HG02840 (cell line): Measurements from ENCODE around the gene PADI6.

ENCODE experiments used
- ATAC-seq: cut with Tn5 transposase; IDR thresholded peaks from one replicate; pipeline ENCODE4 v1.9.1; 2021; ENCODE audit warnings: mild to moderate bottlenecking, moderate library complexity, moderate number of reproducible peaks; ENCODE audit not compliant: unreplicated experiment, low FRiP score

Gene PADI6

DNA sequence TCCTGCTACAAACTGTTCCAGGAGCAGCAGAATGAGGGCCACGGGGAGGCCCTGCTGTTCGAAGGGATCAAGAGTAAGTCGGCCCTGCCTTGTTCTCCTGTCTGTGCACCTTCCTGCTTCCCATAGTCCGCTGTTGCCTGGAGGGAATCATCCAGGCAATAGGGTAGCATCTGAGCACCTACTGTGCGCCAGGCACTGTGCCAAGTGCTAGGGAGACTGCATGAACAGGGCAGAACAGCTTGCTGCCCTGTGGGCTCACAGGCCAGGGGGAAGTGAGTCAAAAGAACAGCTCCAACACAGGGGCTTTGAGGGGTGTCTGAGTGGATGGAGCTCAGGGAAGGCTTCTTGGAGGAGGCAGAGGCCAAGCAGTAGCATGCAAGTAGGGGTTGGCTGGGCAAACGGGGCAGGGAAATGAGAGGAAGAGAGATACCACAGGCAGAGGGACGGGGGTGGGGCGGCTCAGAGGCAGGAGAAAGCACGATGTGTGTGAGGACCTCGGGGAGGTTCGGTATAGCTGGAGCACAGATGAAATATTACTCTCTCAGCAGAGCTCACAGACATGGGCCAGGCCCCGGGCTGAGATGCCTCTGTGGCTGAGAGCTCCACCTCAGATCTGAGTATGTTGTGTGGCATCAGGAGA is 15.5 kb upstream of the PADI6 start:
- no peak for ATAC-seq

DNA sequence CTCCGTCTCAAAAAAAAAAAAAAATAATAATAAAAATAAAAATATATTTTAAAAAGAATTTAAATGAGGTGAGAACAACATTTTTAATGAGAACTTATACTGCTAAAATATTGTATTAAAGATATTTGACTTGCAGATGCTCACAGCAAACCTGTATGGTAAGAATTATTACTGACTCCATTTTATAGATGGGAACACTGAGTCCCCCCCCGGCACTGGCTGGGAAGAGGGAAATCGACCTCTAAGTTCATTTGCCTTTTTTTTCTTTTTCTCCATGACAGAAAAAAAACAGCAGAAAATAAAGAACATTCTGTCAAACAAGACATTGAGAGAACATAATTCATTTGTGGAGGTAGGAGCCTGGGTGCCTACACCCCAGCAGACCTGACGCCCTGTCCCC is 13.4 kb upstream of the PADI6 start:
- ATAC-seq, result no peak

- ATAC-seq, result no peak
Measured at GRCh38 chr1:17359031-17359430, 13.0 kb upstream of the PADI6 start.

GRCh38 chr1:17359808-17360207 is 12.2 kb upstream of the PADI6 start:
- ATAC-seq, result no peak

DNA sequence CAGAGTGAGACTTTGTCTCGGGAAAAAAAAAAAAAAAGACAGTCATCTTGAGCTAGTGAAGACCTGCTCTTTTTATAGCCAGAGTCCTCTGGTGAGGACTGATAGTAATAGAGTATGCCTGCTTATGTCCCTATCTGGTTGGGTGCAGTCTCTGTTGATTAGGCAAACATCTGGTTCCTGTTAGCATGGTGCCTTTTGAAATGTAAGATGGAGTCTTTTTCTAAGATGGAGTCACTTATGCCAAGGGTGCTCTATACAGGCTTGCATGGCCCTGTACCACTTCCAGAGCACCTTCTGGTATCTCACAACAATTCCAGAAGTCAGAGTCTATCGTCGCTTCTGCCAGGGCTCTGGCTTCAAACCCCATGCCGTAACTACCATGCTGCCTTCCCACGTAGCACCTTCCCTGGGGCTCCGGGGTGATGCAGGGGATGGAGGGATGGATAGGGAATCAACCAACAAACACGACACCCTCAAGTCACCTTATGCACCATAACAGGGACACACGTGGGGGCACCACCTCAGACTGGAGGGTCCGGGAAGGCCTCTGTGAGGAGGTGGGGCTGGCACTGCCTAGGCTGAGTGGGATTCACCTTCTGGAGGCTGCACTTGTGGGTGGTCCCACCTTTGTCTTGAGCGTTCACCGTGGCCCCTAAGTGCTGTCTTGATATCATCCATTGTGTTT is 11.6 kb upstream of the PADI6 start:
- no peak for ATAC-seq

- ATAC-seq, result no peak
Measured at GRCh38 chr1:17361687-17362086, 10.3 kb upstream of the PADI6 start.

DNA sequence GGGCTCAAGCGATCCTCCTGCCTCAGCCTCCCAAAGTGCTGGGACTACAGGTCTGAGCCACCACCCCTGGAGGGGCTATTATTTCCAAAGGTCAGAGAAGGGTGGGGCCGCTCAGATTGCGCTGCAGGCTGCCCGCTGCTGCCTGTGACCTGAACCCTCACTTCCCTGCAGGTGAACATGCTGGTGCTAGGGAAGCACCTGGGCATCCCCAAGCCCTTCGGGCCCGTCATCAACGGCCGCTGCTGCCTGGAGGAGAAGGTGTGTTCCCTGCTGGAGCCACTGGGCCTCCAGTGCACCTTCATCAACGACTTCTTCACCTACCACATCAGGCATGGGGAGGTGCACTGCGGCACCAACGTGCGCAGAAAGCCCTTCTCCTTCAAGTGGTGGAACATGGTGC is 8.6 kb upstream of the PADI6 start:
- no peak for ATAC-seq

DNA sequence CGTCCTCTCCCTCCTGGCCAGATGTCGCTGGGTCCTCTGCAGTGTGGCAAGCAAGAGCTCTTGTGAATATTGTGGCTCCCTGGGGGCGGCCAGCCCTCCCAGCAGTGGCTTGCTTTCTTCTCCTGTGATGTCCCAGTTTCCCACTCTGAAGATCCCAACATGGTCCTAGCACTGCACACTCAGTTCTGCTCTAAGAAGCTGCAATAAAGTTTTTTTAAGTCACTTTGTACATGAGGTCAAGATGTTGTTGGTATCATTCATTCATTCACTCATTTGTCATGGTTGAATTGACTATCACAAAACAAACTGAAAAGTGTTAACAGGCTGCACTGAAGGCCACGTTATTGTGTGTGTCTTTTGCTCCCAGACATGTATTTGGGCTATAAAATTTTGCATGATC is 8.2 kb upstream of the PADI6 start:
- ATAC-seq, result no peak

- no peak for ATAC-seq
Measured at GRCh38 chr1:17365293-17365692, 6.7 kb upstream of the PADI6 start.

DNA sequence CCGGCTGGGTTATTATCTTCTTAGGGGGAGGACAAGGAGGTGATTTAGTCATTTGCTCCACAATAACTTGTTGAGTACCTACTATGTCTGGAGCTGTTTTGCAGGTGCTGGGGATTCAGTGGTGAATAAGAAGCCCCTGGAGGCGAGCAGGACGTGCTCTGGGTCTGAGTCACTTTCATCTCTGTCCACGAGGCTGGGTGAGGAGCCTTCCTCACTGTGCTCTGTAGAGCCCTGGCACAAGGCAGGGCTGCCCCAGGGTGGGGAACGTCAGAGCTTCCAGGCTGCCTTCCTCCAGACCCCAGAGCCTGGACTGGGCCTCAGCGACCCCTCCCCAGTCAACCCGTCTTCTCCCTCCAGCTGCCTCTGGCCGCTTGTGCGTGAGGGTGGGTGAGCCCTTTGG is 2.5 kb upstream of the PADI6 start:
- no peak for ATAC-seq

- no peak for ATAC-seq
Measured at GRCh38 chr1:17370618-17371017, 1.4 kb upstream of the PADI6 start.

DNA sequence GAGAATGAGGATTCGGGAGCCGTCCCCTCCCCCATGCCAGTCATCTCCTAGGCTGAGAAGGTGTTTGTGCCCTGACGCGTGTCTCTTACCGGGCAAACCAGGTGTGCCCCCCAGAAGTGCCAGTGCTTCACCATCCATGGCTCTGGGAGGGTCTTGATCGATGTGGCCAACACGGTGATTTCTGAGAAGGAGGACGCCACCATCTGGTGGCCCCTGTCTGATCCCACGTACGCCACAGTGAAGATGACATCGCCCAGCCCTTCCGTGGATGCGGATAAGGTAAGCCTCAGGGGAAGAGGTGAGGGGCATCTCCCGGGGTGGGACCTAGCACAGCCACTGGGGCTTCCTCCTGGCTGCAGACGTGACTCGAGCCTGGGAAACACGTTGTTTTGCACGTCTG is 959 bp downstream of the PADI6 start:
- ATAC-seq, result no peak

DNA sequence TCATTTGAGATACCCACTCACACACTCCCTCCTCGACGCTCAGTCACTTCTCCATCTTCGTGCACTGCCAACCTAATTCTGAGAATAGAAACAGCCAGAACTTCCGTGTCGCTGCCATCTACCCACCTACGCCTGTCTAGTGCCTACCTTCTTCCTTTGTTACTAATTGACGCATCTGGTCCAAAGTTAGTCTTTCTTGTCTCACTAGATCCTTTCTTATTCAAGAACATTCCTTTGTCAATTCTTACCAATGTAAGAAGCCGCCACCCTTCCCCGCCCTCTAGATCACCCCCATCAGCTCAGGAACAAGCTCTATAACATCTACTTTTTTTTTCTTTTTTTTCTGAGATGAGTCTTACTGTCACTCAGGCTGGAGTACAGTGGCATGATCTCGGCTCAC is 3.7 kb downstream of the PADI6 start:
- ATAC-seq, result no peak

DNA sequence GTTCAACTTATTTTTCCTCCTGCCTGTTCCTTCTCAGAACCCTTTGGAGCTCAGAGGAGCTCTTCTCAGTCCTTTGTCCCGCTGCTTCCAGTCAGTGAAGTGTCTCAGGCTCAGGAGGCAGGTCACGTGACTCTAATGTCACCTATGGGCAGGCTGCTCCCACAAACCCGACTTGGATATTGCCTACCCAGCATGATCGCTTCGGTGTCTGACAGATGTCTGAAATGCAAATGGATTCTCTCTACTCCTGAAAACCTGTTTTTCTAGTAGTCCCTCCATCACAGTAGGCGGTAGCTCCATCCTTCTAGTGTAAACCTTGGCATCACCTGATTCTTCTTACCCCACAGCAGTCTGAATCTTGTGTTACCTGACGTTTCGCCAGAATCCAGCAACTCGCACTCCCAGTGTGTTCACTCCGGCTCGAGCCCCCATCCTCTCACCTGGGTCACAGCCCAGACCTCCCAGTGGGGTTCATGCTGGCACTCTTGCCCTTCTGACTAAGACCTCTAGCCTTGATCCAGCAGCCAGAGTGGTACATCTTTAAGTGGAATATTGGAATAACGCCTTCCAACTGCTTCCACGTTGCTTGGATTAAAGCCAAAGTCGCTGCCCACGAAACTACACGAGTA is 5.4 kb downstream of the PADI6 start:
- ATAC-seq, result no peak

GRCh38 chr1:17381161-17381560 is 9.2 kb downstream of the PADI6 start:
- no peak for ATAC-seq

- ATAC-seq, result no peak
Measured at GRCh38 chr1:17392199-17392740, 20.3 kb downstream of the PADI6 start.

DNA sequence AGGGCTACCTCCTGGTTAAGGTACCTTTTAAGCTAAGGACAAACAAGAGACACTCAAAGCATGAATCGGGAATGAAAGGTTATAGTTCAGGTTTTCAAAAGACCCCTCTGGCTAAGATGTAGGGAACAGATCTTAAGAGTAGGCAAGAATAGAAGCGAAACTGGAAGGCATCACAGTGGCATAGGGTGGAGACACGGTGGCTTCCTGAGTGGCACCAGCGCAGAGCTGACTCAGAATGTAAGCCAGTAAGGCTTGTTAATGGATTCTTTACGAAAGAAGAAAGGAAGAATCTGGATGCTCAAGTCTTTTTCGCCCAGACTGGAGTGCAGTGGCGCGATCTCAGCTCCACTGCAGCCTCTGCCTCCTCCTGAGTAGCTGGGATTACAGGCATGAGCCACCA is 21.2 kb downstream of the PADI6 start:
- no peak for ATAC-seq

DNA sequence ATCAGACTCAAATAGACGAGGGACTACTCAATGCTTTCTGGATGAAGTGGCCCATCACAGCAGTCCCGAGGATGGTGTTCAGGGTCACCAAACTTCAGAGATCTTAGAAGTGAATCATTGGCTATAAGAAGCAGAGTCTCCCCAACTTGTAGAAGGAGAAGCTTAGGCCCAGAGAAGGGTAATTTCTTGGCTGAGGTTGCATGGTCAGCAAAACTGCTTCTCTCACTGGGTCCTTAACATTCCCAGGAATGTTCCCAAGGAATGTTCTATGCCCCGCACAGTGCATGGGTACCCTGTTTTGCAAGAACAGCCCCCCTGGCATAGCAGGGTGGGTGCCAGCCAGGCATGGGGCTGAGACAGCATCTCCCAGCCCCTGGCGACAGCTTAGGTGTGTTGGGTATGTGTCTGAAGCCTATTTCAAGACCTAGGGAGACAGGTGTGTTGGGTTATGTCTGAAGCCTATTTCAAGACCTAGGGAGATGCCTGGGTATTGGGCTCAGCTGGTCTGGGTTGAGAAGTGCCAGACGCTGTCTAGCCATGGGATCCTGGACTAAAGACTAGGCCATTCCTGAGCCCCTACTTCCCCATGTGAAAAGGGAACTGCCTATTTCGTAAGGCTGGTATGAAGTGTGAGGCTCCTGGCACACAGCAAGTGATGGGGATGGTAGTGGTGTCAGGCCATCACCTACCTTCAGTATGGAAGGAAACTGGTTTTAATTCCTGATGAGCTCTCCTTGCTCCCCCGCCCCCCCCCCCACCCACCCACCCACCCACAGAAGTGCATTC is 26.1 kb downstream of the PADI6 start:
- ATAC-seq, result no peak

DNA sequence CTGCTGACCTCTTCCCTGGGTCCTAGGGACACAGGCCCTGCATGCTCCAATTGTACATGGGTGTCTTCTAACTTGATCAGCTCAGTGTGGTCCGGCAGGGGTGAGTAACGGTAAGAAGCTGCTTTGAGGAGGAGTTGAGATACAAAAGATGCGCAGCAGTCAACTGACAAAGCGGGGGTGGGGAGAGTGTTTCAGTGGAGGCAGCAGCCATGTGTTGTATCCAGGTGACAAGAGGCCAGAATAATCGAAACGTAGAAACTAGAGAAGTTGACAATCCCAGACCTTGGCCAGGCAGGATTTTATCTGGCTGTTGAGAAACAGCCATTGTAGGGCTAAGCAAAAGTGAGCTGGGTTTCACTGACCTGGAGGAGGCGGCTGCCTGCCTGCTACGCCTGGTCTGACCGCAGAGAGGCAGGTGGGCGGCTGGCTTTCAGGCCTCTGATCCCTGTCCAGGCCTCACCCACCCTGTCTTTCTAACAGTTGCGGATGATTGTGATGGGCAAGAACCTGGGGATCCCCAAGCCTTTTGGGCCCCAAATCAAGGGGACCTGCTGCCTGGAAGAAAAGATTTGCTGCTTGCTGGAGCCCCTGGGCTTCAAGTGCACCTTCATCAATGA is 28.8 kb downstream of the PADI6 start:
- no peak for ATAC-seq

GRCh38 chr1:17401841-17402240 is 29.8 kb downstream of the PADI6 start:
- no peak for ATAC-seq

DNA sequence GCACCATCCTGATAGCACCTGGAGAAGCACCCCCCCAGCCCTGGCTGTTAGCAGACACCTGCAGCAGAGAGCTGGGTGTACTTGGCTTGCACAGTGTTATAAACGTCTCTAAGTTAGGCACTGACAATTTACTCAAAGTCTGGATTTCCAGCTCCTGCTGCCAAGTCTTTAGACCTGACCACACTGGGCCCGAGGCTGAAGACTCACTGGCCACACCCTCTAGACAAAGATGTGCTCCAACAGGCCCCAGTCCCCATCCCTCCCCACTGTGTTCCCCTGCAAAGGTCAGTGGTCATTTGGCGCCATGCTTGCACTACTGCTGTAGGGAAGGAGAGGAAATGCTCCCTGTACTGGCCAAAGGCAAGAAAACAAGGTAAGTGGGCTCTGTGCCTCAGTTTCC is 31.1 kb downstream of the PADI6 start:
- no peak for ATAC-seq
